Activated T-helper 1 cell treated with Interleukin-2 at 50 U/mL for 16 hours (primary cell): Measurements from ENCODE around the gene FUT4.
"Not testable (repeated sequence)": the region's sequence is repeated elsewhere in the genome, so short reads cannot be mapped to it uniquely, and the experiment has no call there.

Source experiments
- DNase-seq: peaks from one replicate; pipeline ENCODE4 v3.0.0-alpha.2; 2020; ENCODE audit warnings: low read depth

Gene FUT4, protein sequence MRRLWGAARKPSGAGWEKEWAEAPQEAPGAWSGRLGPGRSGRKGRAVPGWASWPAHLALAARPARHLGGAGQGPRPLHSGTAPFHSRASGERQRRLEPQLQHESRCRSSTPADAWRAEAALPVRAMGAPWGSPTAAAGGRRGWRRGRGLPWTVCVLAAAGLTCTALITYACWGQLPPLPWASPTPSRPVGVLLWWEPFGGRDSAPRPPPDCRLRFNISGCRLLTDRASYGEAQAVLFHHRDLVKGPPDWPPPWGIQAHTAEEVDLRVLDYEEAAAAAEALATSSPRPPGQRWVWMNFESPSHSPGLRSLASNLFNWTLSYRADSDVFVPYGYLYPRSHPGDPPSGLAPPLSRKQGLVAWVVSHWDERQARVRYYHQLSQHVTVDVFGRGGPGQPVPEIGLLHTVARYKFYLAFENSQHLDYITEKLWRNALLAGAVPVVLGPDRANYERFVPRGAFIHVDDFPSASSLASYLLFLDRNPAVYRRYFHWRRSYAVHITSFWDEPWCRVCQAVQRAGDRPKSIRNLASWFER

GRCh38 chr11:94543695-94544645 is at the start of gene FUT4:
Gene FUT4, plus strand, starts transcription at chr11:94543921. Its CDS starts 213 bp downstream, at chr11:94544134.
- peak; percentile 53 for DNase-seq

GRCh38 chr11:94494126-94494680 is 49.5 kb upstream of the FUT4 start:
- no peak for DNase-seq

DNA sequence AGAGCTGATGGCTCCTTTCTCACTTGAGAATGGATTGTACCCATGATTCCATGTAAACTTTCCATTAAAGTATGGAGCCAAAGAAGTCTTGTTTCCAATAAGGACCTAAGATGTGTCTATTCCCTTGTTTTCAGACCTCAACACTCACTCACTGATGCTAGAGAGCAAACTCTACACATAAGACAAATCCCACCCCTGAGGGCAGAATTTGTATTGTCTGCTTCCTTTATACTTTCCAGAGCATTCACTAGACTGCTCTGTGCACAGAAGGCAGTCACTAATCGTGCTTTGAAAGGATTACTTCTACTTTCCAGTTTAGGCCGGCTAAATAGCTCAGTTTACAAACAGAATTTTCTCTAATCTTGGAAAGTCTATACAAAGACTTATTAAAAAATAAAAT is 43.5 kb upstream of the FUT4 start:
- no peak for DNase-seq

- DNase-seq = no peak
These were observed 42.2 kb upstream of the FUT4 start for GRCh38 chr11:94501522-94501921.

GRCh38 chr11:94504689-94505293 is 38.9 kb upstream of the FUT4 start:
- no peak for DNase-seq

- DNase-seq = not testable (repeated sequence)
These were observed 37.2 kb upstream of the FUT4 start for GRCh38 chr11:94506513-94506912.

DNA sequence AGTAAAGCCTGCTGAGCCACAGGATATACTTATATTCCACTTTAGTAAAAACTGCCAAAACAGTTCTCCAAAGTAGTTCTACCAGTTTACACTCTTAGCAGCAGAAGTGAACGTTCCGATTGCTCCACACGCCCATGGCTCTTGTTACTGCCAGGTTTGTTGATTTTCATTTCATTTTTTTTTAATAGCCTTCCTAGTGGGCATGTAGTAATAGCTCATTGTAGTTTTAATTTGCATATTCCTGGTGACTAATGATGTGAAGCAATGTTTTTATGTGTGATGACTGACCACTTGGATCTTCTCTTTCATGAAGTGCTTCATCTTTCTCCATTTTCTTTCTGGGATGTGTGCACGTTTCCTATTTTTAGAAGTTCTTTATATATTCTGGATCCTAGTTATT is 36.2 kb upstream of the FUT4 start:
- no peak for DNase-seq

DNA sequence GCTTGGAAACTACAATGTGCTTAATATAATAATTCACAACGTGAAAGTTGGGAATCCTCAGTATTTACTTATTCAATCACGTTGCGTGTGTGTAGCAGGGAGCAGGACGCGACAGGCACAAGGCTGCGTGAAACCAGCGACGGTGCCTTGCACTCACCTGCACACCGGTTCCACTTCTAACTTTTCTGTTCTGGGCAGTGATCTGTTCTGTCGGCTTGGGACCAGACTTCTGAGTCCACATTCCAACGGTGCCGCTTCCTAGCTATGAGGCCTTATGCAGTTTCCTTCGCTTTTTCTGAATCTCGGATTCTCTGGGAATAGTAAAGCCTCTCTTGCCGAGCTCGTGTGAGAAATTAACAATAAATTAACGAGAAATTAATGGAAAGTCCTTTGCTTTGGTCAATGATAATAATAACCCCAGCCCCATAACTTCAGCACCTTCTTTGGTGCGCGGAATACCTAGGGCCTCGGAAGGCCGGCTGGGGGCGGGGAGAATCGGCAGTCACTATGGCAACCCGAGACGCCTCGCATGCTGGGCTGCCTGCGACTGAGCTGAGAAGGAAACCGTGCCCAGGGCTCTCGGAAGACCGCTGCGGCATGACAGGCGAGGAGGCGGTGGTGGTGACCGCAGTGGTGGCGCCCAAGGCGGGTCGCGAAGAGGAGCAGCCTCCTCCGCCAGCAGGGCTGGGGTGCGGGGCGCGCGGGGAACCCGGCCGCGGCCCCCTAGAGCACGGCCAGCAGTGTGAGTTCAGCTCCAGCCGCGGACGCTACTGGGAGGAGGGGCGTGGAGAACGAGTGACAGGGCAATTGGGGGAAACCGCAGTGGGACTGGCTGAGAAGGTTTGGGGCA is 31.6 kb upstream of the FUT4 start, which contains the start of gene C11orf97:
C11orf97 (plus strand) TSS at position 530 of the 850 bp plus-strand sequence; CDS start at position 598, 68 bp downstream.
- DNase-seq = peak; percentile 20

GRCh38 chr11:94513091-94513490 is 30.6 kb upstream of the FUT4 start:
- DNase-seq = no peak

GRCh38 chr11:94515398-94515797 is 28.3 kb upstream of the FUT4 start:
- DNase-seq = no peak

- no peak for DNase-seq
These were observed 27.0 kb upstream of the FUT4 start for GRCh38 chr11:94516725-94517124.

- DNase-seq = no peak
These were observed 25.4 kb upstream of the FUT4 start for GRCh38 chr11:94518300-94518699.

DNA sequence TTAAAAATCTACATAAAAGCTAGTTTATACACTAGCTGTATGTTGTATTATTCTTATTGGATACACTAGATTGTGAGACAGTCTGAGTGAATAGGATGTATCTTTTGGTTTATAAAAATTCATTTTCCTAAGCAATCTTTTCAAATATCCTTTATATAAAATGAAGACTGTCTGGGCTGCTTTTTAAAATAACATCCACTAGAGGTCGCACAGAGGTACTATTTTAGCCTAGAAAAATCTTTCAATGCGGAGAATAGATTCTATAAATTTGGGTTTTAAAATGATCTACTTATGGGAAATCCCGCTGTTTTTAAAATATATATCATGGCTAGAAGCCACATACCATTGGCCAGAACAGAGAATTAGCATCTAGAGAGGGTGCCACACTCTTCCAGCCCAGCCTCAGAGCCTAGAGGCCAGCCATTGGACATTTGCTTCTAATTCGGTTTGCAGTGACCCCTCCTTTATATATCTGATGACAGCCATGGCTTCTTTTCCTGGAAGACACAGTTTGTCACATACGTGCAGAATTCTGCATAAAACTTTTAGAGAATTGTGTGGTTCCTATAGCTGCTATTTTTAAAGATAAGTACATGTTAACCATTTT is 24.1 kb upstream of the FUT4 start:
- DNase-seq = no peak

DNA sequence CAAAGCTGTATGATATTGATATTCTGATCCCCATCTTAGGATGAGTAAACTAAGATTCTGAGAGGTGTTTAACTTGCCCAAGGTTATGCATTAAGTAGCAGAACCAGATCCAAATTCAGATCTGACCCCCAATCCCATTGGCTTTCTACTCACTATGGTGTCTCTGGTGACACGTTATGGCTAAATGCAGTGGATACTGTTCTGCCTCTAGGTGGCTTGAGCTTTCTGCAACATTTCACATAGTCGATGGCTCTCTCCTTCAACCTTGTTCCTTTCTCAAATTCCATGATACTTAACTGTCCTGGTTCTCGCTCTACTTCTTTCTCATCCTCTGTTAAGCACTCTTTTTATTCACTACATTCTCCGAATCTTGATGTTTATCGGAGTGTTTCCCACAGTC is 22.0 kb upstream of the FUT4 start:
- DNase-seq = no peak

GRCh38 chr11:94524341-94524740 is 19.4 kb upstream of the FUT4 start:
- no peak for DNase-seq

- no peak for DNase-seq
These were observed 18.0 kb upstream of the FUT4 start for GRCh38 chr11:94525546-94526324.

DNA sequence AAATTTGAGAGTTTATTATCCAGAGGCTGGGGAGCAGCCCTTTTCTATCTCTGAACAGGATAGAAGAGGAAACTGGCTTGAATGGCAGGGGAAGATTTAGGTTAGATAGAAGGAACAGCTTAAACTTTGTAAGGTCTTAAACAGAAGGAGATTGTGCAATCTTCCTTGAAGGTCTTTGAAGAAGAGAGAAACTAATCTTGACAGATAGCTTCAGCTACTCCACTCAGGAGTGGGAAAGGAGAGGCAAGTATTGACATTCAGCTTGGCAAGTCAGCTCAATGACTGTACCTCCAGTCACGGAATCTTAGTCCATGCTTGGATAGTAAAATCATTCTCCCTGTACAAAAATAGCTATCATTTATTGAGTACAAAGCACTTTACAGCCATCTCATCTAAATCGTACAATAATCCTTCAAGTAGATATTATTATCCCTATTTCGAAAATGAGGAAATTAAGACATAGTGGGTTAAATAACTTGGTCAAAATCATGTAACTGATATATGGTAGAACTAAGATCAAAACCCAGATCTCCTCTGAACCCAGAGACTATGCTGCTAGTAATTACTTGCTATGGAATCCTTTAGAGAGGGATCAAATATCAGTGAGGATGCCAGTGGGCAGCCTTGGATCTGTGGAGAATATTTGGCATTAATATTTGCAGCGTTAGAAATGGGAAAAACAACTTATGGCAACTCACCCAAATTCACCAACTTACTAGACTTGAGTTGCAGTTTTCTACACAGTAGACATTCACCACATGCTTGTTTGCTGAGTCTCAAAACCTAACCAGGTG is 16.9 kb upstream of the FUT4 start:
- no peak for DNase-seq

GRCh38 chr11:94528551-94528950 is 15.2 kb upstream of the FUT4 start:
- no peak for DNase-seq

- DNase-seq = no peak
These were observed 11.5 kb upstream of the FUT4 start for GRCh38 chr11:94532211-94532610.
